ENCODE data around the gene SORBS1.

The SORBS1 gene

GRCh38 chr10:95538412-95538811 lies 22.8 kb downstream of the SORBS1 start:
- DNase-seq, result no peak

- no peak for DNase-seq
Measured at GRCh38 chr10:95537542-95537927, 23.6 kb downstream of the SORBS1 start.

DNA sequence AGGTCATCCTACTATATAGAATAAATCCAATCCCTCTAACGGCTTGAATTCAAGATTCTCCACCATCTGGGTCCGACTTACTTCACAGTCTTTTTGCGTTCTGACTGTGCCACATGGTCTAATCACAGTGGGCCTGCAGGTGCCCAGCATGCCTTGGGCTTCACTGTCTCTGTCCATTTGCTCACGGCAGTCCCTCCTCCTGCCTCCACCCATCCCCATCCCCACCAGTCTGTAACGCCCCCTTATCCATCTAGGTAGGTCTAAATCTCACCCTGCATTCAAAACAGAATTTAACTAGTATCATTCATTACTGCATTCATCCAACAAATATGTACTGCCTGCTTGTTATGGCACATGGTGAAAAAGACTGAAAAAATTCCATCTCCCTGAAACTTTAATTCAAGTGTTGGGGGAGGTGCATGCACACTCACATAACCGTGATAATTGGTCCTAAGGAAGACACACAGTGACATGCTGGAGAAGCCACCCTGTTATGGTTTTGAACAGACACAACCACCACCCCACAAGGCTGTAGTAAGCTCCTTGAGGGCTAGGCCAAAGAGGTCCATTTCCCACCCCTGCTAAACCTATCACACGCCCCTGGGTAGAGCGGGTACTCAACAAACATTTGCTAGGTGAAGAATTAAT lies 24.2 kb downstream of the SORBS1 start:
- no peak for DNase-seq

GRCh38 chr10:95536017-95536416 lies 25.2 kb downstream of the SORBS1 start:
- DNase-seq, result no peak

GRCh38 chr10:95535526-95535925 lies 25.6 kb downstream of the SORBS1 start:
- no peak for DNase-seq

DNA sequence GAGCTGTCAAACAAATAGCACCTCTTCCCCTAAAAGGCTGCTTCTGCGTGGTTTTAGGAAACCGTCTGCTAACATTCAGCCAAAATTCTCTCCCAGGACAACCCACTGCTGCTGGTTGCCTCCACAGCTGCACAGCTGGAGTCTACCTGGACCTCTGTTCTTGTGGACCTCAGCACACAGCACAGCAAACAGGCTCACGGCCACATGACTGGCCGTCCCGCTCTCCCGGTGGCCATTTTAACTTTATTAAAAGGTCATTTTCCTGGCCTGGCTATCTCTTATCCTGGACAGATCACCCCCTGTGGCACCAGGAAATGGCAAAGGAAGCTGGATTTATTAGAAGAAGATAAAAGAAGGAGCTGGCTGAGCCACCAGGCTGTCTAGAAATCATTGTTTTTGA lies 27.6 kb downstream of the SORBS1 start:
- DNase-seq, result no peak

GRCh38 chr10:95532536-95532935 lies 28.6 kb downstream of the SORBS1 start:
- no peak for DNase-seq

GRCh38 chr10:95531994-95532399 lies 29.2 kb downstream of the SORBS1 start:
- DNase-seq, result no peak

DNA sequence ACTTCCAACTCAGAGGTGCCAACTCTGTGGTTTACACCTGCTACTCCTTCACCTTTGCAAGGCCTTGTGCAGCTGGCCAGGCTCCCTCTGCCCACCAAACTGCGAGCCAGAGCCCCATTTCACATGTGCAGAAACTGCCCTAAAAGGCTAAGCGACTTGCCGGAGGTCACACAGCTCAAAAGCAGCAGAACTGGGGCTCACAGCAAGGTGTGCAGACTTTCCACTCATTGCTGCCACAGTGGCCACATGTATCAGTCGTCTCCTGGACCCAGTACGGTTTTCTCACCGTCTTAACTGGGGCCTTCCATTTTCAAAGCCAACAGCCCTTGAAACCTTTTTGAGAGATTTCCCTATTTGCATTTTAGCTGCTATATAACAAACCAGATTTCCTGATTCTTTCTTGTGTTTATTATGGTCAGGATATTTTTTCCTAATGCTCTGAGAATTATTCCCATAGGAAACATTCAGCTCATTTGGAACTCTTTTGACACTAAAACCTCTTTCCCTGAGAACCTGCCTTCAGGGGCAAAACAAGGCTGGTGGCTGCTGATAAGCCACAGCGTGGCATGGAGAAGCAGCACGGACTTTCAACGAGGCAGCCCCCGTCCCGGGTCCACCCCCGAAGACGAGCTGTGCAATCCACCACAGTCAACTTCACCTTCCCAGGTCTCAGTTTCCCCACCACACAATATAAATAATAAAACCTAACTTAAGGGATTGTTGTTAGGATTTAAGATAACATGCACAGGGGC lies 29.9 kb downstream of the SORBS1 start:
- no peak for DNase-seq

- no peak for DNase-seq
Measured at GRCh38 chr10:95530561-95530960, 30.6 kb downstream of the SORBS1 start.

DNA sequence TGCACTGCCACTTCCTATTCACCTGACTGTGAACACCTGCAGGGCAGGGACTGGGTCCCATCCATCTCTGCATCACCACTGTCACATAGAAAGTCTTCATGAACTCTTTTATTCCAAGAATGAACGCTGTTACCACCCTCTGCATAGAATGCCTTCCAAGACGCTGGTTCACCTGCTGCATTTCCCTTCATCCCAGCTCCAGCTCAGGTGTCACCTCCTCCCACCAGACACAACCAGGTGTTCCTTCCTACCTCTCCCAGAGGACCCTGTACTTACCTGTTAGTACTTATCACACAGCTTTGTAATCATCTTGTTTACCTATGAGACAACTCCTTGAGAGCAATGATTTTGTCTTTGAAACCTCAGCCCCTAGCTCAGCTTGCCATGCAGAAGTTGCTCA lies 31.1 kb downstream of the SORBS1 start:
- no peak for DNase-seq

GRCh38 chr10:95526044-95526443 lies 35.1 kb downstream of the SORBS1 start:
- DNase-seq, result no peak

GRCh38 chr10:95525033-95525418 lies 36.1 kb downstream of the SORBS1 start:
- no peak for DNase-seq

DNA sequence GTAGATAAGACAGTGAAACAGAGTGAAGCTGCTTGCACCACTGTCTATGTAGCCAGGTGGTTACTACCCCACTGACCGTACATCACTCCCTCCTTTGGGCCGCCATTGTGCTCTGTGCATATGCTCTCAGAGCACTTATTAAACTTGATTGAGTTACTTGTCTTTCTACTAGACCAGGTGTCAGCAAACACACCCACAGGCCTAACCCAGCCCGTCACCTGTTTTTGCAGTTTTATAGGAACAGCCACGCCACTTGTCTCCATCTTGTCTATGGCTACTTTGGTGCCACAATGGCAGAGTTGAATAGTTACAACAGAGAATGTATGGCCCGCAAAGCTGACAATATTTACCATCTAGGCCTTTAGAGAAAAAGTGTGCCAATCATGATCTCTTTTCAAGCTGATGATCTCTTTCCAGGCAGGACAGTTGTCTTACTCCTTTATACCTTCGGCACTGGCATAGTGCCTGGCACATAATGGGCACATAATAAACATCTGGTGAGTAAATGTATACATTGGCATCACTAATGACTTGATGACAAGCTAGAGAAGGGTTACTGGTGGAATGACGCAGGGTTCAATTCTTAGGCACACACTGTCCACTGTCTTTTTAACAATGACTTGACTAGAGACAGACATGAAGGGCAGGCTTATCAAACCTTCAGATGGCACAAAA lies 36.7 kb downstream of the SORBS1 start:
- no peak for DNase-seq

GRCh38 chr10:95522117-95522516 lies 39.1 kb downstream of the SORBS1 start:
- no peak for DNase-seq

GRCh38 chr10:95520617-95521016 lies 40.6 kb downstream of the SORBS1 start:
- no peak for DNase-seq

DNA sequence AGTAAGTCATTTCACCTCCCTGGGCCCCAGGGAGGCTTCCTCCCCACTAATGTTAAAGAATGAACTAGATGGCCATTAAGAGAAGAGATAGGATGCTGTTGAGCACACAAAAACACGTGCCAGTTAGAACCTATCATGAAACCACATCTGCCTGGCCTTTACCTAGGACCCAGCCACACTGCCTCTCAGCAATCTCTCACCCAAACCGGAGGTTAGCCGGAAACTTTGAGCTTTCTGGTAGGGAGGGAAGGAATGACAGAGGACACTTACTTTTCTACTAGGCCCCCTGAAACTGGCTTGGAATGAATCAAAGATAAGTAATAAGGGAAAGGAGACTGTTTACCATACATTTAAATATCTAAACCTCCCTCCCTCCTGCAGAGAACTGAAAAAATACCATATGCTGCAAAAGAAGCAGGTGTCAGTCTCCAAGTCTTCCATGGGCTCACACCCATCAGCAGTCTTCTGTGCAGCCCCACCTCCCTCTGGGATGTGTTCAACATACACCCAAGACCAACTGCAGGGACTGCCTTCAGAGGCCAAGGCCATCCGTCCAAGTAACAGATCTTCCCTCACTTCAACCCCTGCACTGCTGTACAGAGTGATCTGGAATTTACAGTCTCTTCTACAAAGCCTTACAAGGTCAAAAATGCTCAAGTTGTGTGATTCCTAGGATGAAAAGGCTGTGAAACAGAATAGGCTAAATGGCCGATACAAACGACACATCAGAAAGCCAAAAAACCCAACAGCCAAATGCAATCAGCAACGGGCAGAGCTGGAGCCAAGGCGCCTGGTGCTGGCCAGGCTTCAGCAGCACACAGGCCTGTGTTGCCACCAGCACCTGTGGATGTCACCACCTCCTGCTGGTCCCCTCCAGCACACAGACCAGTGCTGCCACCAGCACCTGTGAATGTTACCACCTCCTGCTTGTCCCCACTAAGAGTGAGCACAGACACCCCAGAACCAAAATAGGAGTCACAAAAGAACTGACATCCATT lies 42.4 kb downstream of the SORBS1 start:
- DNase-seq, result no peak

- no peak for DNase-seq
Measured at GRCh38 chr10:95517536-95518454, 43.4 kb downstream of the SORBS1 start.

- no peak for DNase-seq
Measured at GRCh38 chr10:95516774-95517373, 44.3 kb downstream of the SORBS1 start.

DNA sequence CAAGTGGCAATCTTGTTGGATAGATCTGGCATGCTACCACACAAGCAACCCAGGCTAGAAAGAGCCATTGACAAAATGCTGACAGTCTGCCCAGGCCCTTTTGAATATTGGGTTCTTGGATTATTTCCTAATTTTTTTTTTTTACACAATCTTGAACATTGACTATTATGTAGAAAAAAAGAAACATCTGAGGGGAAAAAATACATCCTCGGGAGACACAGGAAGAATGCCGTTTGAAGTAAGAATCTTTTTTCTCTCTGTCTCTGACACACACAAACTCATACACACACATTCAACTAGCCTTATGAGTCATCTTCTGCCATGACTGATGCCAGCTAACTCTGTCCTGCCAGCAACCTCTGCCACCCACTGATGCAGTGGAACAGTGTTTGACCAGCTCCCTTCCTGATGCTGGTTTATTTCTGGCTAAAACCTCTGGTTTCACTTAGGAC lies 47.2 kb downstream of the SORBS1 start:
- DNase-seq, result no peak

DNA sequence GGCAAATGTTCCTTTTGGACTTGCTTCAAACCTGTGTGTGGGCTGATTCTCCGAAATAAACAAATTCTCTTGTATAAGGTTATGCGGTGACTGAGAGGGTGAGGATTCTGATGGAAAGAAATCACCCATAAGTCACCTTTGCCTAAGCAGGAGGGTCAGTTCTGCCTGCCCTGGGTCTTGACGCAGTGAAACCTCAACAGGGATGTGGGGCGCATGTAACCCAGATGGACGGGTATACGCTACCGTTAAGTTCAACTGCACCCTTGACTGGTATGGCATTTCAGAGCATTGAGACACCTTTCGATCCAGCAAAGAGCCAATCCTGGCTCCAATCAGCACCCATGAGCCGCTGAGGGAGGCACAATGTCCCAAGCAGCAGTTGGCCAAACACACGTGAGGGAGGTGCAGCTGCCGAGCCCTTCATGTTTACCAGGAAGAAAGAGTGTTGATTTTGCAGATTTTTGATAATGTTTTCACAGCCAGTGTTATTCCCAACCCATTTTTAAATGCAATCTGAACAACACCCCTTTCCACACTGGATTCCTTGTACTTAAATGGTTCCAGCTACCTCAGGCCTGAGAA lies 48.1 kb downstream of the SORBS1 start:
- DNase-seq, result no peak

Measured in inflammatory macrophage treated with lipopolysaccharide for 4 hours (primary cell).